Prostate gland (tissue), 2 donors: Measurements from ENCODE around the gene SMAD2.

Experiments
- CTCF ChIP-seq, 4 experiments: fragments of 200-600 bp in 2 of 4; fragments of 450-650 bp in 2 of 4; sonication (generic) in 2 of 4; IDR thresholded peaks; 1 replicate in 3 of 4; 2 replicates in 1 of 4; pipeline ENCODE4 v1.5.1; 2016 to 2019; ENCODE audit warnings: antibody characterized with exemption in 4 of 4, mild to moderate bottlenecking in 2 of 4, moderate library complexity in 2 of 4
- POLR2A ChIP-seq: fragments of 450-650 bp; IDR thresholded peaks from one replicate; pipeline ENCODE4 v1.6.1; 2016; ENCODE audit warnings: antibody characterized with exemption, mild to moderate bottlenecking
- POLR2AphosphoS5 ChIP-seq: sonication (generic); formaldehyde crosslinking; IDR thresholded peaks from one replicate; pipeline ENCODE4 v1.6.1; 2017; ENCODE audit warnings: antibody characterized with exemption

GRCh38 chr18:47912794-47913585, 17.5 kb downstream of the SMAD2 start:
- TF ChIP-seq CTCF (IDR thresholded peaks at IDR 0.05) = no peak
- TF ChIP-seq POLR2A = no peak
- no peak for TF ChIP-seq POLR2AphosphoS5
